Colonic mucosa (tissue), 4 donors: ENCODE data around the gene L3MBTL4. TPM values are rescaled to one million over a fixed set of nuclear protein-coding genes. Genes with fewer than 3 reads are reported as not detected.

ENCODE experiments used
- DNase-seq: peaks from one replicate; pipeline ENCODE4 v3.0.0-alpha.2; 2020
- H3K27ac ChIP-seq: fragments of 200-600 bp; one replicate; pipeline ENCODE4 v1.8.0; 2021
- H3K27me3 ChIP-seq: fragments of 200-600 bp; one replicate; pipeline ENCODE4 v1.8.0; 2021
- H3K36me3 ChIP-seq: fragments of 200-600 bp; one replicate; pipeline ENCODE4 v1.8.0; 2021
- H3K4me1 ChIP-seq: fragments of 200-600 bp; one replicate; pipeline ENCODE4 v1.8.0; 2021; ENCODE audit warnings: mild to moderate bottlenecking
- H3K4me3 ChIP-seq: fragments of 200-600 bp; one replicate; pipeline ENCODE4 v1.8.0; 2021
- H3K9ac ChIP-seq, 2 donors: one replicate each; pipeline ENCODE4 v1.7.0; 2013; ENCODE audit warnings: control low read depth in 2 of 2, low read depth in 2 of 2, low read length in 2 of 2
- H3K9me3 ChIP-seq: fragments of 200-600 bp; one replicate; pipeline ENCODE4 v1.8.0; 2021
- intact Hi-C: fragments of 100-400 bp; cut with DNase I; formaldehyde crosslinking; loops from one replicate; pipeline ENCODE4 v1.14.1; 2022
- total RNA-seq, 2 donors: library from RNA; stranded (reverse); fragmentation: NEBNext Ultra II Directional in 1 of 2; extraction: Animal tissue kit (Norgen Biotek cat#: 25700) in 1 of 2; gene quantifications; one replicate each; pipeline ENCODE4 v1.2.1, GENCODE V29; 2021
- TF ChIP-seq, protein P1 (sequence below): fragments of 200-600 bp; IDR thresholded peaks from one replicate; pipeline ENCODE4 v1.8.0; 2022; ENCODE audit warnings: antibody characterized with exemption, mild to moderate bottlenecking
- donor health status: healthy.
- donor health status: DM: no; HTN: no; CAD: no.
- donor health status: DM: no; HTN: no; CAD: no.

The L3MBTL4 gene
- total RNA-seq, 2 donors from 2014 or later, result 3.5 to 3.8 TPM

DNA sequence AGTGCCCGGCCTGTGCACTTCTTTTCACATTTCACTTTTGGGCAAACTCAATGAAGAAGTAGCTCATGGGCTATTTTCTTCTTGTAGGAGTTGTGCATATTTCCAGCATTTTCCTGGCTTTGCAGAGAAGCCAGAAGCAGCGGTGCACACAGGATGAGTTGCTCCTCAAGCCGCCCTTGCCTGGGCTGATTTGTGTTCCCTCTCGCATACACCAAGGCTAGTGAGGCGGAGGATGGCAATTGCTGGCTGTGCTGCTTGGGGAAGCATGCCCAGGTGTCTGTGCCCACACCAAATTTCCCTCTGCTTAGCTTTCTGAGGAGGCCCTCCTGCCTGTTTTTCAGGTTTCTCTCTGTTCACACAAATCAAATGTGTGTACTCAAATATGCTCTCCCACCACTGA is 434.0 kb downstream of the L3MBTL4 start:
- Histone ChIP-seq H3K4me1 (no peaks in the 10 kb centered on the region), H3K27ac (no peak overlapping the region), H3K27me3 (no peaks in the 10 kb centered on the region), H3K4me3 (no peak overlapping the region), H3K9me3 (no peaks in the 10 kb centered on the region), H3K36me3 (no peaks in the 10 kb centered on the region), H3K9ac (no peak overlapping the region)
- TF ChIP-seq, protein P1, sequence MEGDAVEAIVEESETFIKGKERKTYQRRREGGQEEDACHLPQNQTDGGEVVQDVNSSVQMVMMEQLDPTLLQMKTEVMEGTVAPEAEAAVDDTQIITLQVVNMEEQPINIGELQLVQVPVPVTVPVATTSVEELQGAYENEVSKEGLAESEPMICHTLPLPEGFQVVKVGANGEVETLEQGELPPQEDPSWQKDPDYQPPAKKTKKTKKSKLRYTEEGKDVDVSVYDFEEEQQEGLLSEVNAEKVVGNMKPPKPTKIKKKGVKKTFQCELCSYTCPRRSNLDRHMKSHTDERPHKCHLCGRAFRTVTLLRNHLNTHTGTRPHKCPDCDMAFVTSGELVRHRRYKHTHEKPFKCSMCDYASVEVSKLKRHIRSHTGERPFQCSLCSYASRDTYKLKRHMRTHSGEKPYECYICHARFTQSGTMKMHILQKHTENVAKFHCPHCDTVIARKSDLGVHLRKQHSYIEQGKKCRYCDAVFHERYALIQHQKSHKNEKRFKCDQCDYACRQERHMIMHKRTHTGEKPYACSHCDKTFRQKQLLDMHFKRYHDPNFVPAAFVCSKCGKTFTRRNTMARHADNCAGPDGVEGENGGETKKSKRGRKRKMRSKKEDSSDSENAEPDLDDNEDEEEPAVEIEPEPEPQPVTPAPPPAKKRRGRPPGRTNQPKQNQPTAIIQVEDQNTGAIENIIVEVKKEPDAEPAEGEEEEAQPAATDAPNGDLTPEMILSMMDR, result no peak
- DNase-seq, result no peak
- intact Hi-C loops, result no loop called here

DNA sequence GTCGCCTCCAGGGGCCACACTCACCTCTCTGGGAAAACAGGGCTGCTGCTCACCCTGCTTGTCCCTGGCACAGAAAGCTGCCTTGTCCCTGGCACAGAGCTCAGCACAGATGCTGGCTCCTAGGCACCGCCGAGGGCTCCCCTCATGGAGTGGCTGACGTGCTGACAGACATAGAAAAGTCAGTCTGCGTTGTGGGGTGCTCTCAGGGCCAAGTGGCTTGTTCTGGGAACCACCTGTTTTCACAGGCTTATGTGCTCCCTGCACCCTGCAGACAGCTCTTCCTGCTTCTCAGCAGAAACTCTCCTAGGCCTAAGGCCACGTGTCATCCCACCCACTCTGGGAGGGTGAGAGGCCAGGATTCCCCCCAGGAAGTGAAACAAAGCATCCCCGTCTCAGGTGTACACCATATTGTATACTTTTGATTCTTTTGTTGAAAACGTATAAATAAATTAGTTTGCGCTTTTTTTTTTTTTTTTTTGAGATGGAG is 434.7 kb downstream of the L3MBTL4 start:
- H3K27ac ChIP-seq, result no peak overlapping the region
- TF ChIP-seq, protein P1, result no peak
- no peaks in the 10 kb centered on the region for H3K9me3 ChIP-seq
- H3K27me3 ChIP-seq, result no peaks in the 10 kb centered on the region
- no peak overlapping the region for H3K9ac ChIP-seq
- H3K4me3 ChIP-seq, result no peak overlapping the region
- no peaks in the 10 kb centered on the region for H3K4me1 ChIP-seq
- intact Hi-C loops, result no loop called here
- DNase-seq, result no peak
- H3K36me3 ChIP-seq, result no peaks in the 10 kb centered on the region

DNA sequence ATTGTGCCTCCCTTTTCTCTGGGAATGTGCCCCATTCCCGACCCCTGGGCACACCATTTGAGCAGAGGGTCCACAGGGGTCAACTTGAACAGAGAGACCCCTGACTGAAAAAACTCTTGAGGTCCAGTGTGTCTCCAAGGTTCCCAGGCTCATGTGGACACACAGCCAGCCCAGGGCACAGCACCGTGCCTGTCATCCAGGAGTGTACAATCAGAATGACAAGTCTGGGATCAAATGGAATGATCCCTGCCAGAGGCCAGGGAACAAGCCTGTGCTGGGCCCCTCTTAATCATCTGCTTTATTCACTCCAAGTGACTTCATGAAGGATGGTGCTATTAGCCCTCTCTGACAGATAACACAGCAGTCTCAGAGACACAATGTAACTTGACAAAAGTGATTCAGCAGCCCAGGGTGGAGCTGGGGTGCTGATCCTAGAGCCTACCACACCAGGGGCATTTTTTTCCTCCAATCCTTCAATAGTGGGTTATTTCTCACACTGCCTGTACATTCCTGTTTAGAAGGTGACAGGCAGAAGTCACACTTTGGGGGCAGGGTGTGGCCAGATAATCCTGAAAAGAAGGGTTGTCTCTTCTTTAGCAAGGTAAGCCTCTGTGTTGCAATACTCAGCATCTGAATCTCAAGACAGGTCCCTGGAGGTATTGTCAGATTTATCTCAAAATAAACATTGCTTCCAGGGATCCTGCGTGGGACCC is 435.4 kb downstream of the L3MBTL4 start:
- H3K36me3 ChIP-seq, result no peaks in the 10 kb centered on the region
- intact Hi-C loops, result no loop called here
- no peak overlapping the region for H3K27ac ChIP-seq
- no peak overlapping the region for H3K4me3 ChIP-seq
- no peaks in the 10 kb centered on the region for H3K9me3 ChIP-seq
- no peak overlapping the region for H3K9ac ChIP-seq
- TF ChIP-seq, protein P1, result no peak
- DNase-seq, result no peak
- no peaks in the 10 kb centered on the region for H3K4me1 ChIP-seq
- no peaks in the 10 kb centered on the region for H3K27me3 ChIP-seq

DNA sequence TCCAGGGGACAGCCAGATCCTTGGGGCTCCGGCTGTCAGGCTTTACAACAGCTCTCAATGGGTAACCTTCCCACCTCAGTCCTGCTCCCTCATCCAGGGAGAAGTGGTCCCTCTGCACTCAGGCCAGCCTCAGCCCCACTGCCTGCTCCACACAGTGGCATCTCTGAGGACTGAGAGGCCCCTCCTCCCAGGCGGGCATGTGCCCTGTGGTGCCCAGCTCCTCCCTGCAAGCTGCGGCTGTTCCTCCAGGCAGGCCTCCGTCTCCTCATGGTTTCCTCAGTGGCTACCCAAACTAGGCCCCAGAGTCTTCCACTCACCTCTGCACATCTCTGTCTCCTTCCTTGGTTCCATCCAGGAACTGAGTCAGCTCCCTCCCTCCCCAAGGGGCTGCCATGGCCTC is 437.7 kb downstream of the L3MBTL4 start:
- no peaks in the 10 kb centered on the region for H3K27me3 ChIP-seq
- H3K4me3 ChIP-seq, result no peak overlapping the region
- no peaks in the 10 kb centered on the region for H3K36me3 ChIP-seq
- no peak overlapping the region for H3K27ac ChIP-seq
- no peak for DNase-seq
- H3K9me3 ChIP-seq, result no peaks in the 10 kb centered on the region
- H3K9ac ChIP-seq, result no peak overlapping the region
- intact Hi-C loops, result no loop called here
- no peaks in the 10 kb centered on the region for H3K4me1 ChIP-seq
- TF ChIP-seq, protein P1, result no peak

DNA sequence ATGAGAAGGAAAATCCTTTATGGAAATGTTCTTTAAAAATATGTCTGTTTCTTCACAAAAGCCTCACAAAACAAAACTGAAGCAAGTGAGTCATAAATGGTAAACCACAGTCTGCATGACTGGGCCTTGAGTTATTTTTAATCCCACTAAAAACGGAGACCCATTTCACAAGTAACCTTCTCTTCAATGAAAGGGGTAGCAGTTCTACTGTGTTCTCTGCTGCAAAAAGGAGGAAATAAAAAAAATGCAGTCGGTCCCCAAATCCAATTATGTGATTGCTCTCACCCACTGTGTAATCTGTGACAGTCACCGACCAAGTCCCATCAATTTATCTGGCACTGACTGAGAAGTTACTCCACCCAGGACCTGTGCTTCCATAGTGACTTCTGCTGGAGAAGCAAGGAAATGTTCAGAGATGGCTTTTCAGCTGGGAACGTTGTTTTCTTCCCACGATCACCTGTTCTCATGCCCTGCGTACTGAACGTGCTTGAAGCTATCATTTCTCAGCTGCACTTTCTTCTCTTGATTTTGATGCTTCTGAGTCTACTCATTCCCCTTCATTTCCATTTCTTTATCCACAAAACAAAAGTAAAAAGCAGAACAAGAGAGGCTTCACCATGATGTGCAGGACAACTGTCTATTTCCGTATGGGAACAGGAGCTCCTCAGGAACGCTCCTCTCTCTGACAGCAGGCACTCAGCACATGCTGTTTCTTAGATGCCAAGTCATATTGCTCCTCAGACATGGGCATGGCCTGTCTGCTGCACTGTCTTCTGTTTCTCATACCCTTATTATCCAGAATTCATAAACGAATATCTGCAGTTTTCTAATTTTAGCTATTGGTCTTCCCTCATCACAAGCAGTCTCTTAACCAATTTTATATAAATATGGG is 439.4 kb downstream of the L3MBTL4 start:
- intact Hi-C loops, result no loop called here
- DNase-seq, result no peak
- no peak overlapping the region for H3K27ac ChIP-seq
- H3K36me3 ChIP-seq, result no peaks in the 10 kb centered on the region
- no peak overlapping the region for H3K4me3 ChIP-seq
- H3K4me1 ChIP-seq, result no peaks in the 10 kb centered on the region
- no peaks in the 10 kb centered on the region for H3K27me3 ChIP-seq
- no peaks in the 10 kb centered on the region for H3K9me3 ChIP-seq
- TF ChIP-seq, protein P1, result no peak
- no peak overlapping the region for H3K9ac ChIP-seq
